Raji (cell line): ENCODE measurements around the gene SLC4A1AP.

Experiments
- POLR2A ChIP-seq: IDR thresholded peaks from 2 replicates; pipeline ENCODE4 v1.6.1; 2011; ENCODE audit warnings: low read depth, low read length, control low read depth; ENCODE audit not compliant: insufficient read depth

The SLC4A1AP gene

GRCh38 chr2:27647289-27647688 lies 16.4 kb upstream of the SLC4A1AP start:
- TF ChIP-seq POLR2A: no peak

- no peak for TF ChIP-seq POLR2A
These were observed 16.0 kb upstream of the SLC4A1AP start for GRCh38 chr2:27647737-27648136.

- no peak for TF ChIP-seq POLR2A
These were observed 12.6 kb upstream of the SLC4A1AP start for GRCh38 chr2:27651056-27651455.

GRCh38 chr2:27652341-27652740 lies 11.3 kb upstream of the SLC4A1AP start:
- TF ChIP-seq POLR2A: no peak

- TF ChIP-seq POLR2A: no peak
These were observed 10.9 kb upstream of the SLC4A1AP start for GRCh38 chr2:27652790-27653189.

- TF ChIP-seq POLR2A: no peak
These were observed 10.3 kb upstream of the SLC4A1AP start for GRCh38 chr2:27653397-27653796.

GRCh38 chr2:27655155-27655951 lies 8.3 kb upstream of the SLC4A1AP start:
- no peak for TF ChIP-seq POLR2A

- TF ChIP-seq POLR2A: no peak
These were observed 2.3 kb upstream of the SLC4A1AP start for GRCh38 chr2:27661371-27661770.

GRCh38 chr2:27664154-27664574 lies 475 bp downstream of the SLC4A1AP start:
- TF ChIP-seq POLR2A: no peak

- TF ChIP-seq POLR2A: no peak
These were observed 1.1 kb downstream of the SLC4A1AP start for GRCh38 chr2:27664622-27665363.

- no peak for TF ChIP-seq POLR2A
These were observed 3.8 kb downstream of the SLC4A1AP start for GRCh38 chr2:27667446-27667845.

GRCh38 chr2:27671235-27671634 lies 7.5 kb downstream of the SLC4A1AP start:
- TF ChIP-seq POLR2A: no peak

- TF ChIP-seq POLR2A: no peak
These were observed 9.2 kb downstream of the SLC4A1AP start for GRCh38 chr2:27672723-27673486.

GRCh38 chr2:27680571-27680970 lies 16.9 kb downstream of the SLC4A1AP start:
- no peak for TF ChIP-seq POLR2A

GRCh38 chr2:27681841-27682240 lies 18.2 kb downstream of the SLC4A1AP start:
- no peak for TF ChIP-seq POLR2A
